Skeletal muscle cell (primary cell): Measurements from ENCODE around the gene KIF21A.
A peak's percentile ranks its signal among the peaks of the same experiment; 100 is the strongest.
"Not testable (repeated sequence)": the region's sequence is repeated elsewhere in the genome, so short reads cannot be mapped to it uniquely, and the experiment has no call there.

Source experiments
- DNase-seq: peaks from one replicate; pipeline ENCODE4 v3.0.0-alpha.2; 2010; ENCODE audit warnings: low read depth
- H3K4me3 ChIP-seq: 2 replicates; pipeline ENCODE4 v1.5.1; 2011; ENCODE audit warnings: low read depth, mild to moderate bottlenecking, control low read depth, low read length, moderate library complexity

Gene KIF21A, protein sequence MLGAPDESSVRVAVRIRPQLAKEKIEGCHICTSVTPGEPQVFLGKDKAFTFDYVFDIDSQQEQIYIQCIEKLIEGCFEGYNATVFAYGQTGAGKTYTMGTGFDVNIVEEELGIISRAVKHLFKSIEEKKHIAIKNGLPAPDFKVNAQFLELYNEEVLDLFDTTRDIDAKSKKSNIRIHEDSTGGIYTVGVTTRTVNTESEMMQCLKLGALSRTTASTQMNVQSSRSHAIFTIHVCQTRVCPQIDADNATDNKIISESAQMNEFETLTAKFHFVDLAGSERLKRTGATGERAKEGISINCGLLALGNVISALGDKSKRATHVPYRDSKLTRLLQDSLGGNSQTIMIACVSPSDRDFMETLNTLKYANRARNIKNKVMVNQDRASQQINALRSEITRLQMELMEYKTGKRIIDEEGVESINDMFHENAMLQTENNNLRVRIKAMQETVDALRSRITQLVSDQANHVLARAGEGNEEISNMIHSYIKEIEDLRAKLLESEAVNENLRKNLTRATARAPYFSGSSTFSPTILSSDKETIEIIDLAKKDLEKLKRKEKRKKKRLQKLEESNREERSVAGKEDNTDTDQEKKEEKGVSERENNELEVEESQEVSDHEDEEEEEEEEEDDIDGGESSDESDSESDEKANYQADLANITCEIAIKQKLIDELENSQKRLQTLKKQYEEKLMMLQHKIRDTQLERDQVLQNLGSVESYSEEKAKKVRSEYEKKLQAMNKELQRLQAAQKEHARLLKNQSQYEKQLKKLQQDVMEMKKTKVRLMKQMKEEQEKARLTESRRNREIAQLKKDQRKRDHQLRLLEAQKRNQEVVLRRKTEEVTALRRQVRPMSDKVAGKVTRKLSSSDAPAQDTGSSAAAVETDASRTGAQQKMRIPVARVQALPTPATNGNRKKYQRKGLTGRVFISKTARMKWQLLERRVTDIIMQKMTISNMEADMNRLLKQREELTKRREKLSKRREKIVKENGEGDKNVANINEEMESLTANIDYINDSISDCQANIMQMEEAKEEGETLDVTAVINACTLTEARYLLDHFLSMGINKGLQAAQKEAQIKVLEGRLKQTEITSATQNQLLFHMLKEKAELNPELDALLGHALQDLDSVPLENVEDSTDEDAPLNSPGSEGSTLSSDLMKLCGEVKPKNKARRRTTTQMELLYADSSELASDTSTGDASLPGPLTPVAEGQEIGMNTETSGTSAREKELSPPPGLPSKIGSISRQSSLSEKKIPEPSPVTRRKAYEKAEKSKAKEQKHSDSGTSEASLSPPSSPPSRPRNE (N-terminal part only)

DNA sequence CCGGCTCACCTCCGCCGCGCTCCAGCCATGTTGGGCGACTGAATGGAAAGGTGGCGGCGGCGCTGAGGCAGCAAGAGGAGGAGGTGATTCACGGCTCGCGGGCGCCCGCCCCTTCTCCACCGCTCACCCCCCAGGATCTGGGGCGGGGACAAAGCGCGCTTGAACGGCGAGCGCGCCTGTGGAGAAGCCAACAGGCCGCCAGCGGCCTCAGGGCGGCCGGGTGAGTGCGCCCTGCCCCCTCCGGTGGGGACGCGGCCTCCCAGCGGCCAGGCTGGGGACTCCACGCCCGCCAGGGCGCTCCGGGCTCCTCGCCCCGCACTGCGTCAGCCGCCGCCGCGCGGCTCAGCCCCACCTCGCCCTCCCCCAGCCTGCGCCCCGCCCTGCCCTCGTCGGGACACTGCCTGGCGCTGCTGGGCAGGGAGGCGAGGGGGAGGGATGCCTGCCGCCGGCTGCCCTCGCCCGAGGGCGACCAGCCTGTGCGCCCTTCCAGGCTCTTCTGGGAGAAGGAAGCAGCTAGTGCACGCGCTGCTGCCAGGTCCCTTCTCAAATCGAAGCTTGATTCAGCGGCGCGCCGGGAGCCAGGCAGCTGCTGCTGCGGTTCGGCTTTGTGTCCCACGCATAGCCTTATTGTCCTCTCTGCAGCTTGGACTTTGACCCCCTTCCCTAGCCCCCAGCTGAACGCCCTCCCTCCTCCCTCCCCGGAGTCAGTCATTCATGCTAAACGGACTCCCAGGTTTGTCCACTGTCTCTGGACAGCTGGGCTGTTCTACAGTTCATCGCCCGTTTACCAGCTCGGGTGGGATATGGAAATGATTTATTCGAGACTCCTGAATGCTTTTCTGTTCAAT lies at the start of gene KIF21A:
Gene KIF21A, minus strand, starts transcription at position 40 of the 848 bp plus-strand sequence. CDS start 150 bp downstream, outside the sequence.
- peak within 1 kb of the TSS; percentile 60 for H3K4me3 ChIP-seq
- DNase-seq, result peak; percentile 67

DNA sequence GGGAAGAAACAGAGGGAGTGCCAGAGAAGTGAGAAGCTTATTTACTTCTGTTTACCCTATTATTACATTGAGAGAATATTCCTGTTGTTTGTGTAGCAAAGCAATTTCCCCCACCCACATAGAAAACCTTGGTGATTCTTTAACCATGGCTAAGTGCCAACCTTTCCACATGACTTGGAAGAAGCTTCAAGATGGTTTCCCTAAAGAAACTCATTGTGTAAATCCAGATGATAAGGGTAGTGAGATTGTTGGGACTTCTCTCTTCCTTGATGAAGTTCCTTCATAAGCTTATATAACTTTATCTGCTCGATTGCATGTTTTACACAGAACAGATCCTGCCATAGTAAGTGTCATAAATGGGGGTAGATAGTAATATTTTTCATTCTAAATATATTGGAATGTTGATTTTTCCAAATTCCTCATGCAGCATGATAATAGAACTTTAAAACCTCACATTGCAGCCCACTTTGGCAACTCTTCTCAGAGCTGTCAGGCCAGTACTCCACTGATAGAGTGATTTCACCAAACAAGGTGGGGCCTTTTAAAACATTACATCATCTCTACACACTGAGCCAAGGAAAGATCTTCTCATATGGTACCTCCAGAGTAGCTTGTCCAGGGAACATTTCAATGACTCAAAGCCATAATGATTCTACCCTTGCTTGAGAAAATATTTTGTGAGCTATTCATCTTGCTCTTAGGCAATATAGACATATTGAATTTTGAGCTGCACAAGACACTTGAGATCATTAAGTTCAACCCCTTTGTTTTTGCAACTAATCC lies 47.8 kb upstream of the KIF21A start:
- peak; percentile 89 for DNase-seq

DNA sequence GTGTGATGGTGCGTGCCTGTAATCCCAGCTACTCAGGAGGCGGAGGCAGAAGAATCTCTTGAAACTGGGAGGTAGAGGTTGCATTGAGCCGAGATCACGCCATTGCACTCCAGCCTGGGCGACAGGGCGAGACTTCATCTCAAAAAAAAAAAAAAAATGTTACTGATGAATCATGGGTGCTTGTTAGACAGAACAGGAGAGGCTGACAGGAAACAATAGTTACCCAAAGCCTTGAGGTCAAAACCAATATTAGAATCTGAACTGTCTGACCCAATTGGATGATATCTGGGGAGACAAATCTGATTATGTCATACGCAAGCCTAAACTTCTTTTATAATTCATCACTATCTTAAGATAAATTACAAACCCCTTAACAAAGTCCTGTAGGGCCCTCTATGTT lies 40.7 kb upstream of the KIF21A start:
- H3K4me3 ChIP-seq, result no peak overlapping the region
- no peak for DNase-seq

More for the DNA sequence above, 47.8 kb upstream of the KIF21A start:
- H3K4me3 ChIP-seq, result no peak overlapping the region

DNA sequence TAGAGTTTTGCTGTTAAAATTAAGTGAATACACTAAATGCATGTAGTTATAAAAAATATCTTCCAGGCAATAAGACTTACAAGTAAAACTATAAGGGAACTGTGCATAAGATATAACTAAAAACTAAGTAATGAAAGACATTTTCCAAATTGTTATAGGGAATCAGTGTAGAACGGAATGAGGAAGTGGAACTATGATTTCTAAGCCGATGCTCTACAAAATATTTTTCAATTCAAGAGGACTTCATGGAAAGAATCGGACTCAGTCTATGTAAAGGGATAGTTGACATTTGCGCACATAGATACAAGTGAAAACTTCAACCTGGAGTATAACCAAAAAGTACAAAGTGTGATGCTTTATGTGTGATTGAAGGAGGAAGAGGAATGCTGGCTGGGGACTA lies 40.1 kb upstream of the KIF21A start:
- no peak overlapping the region for H3K4me3 ChIP-seq
- DNase-seq, result no peak

DNA sequence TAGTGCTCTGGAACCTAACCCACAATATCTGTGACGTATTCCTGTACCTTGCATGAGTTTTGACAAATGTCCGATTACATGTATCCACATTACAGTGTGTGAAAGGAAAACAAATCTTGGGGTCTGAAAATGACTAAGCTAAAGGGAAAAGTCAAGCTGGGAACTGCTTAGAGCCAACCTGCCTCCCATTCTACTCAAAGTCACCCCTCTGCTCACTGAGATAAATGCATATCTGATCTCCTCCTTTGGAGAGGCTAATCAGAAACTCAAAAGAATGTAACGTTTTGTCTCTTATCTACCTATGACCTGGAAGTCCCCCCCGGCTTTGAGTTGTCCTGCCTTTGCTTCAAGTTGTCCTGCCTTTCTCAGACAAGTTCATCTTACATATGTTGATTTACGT lies 34.0 kb upstream of the KIF21A start:
- no peak for DNase-seq
- no peak overlapping the region for H3K4me3 ChIP-seq

DNA sequence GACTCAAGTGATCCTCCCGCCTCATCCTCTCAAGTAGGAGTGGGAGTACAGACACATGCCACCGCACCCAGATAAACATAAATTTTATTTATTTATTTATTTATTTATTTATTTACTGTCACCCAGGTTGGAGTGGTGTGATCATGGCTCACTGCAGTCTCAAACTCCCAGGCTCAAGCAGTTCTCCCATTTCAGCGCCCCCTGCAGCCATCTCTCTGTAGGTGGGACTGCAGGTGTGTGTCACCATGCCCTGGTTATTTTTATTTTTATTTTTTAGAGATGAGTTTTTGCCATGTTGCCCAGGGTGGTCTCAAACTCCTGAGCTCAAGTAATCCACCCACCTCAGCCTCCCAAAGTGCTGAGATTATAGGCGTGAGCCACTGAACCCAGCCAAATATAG lies 33.2 kb upstream of the KIF21A start:
- no peak for DNase-seq
- no peak overlapping the region for H3K4me3 ChIP-seq

DNA sequence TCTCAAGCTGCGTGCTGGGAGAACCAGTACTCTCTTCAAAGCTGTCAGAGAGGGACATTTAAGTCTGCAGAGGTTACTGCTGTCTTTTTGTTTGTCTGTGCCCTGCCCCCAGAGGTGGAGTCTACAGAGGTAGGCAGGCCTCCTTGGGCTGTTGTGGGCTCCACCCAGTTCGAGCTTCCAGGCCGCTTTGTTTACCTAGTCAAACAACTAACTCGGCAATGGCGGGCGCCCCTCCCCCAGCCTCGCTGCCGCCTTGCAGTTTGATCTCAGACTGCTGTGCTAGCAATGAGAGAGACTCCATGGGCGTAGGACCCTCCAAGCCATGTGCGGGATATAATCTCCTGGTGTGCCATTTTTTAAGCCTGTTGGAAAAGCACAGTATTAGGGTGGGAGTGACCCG lies 32.2 kb upstream of the KIF21A start:
- DNase-seq, result not testable (repeated sequence)

DNA sequence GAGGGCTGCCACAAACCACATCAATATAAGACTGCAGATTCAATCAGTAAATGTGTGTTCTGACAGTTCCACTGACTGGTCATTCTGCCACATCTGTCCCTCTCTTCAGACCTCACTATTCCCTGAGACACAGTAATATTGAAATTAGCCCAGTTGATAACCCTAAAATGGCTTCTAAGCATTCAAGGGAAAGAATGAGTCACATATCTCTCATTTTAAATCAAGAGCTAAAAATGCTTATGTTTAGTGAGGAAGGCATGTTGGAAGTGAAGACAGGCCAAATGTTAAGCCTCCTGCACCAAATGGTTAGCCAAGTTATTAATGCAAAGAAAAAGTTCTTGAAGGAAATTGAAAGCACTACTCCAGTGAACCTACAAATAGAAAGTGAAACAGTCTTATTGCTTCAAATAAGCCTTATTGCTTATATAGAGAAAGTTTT lies 24.5 kb upstream of the KIF21A start:
- no peak overlapping the region for H3K4me3 ChIP-seq
- no peak for DNase-seq

More for the DNA sequence above, 32.2 kb upstream of the KIF21A start:
- not testable (repeated sequence) for H3K4me3 ChIP-seq

DNA sequence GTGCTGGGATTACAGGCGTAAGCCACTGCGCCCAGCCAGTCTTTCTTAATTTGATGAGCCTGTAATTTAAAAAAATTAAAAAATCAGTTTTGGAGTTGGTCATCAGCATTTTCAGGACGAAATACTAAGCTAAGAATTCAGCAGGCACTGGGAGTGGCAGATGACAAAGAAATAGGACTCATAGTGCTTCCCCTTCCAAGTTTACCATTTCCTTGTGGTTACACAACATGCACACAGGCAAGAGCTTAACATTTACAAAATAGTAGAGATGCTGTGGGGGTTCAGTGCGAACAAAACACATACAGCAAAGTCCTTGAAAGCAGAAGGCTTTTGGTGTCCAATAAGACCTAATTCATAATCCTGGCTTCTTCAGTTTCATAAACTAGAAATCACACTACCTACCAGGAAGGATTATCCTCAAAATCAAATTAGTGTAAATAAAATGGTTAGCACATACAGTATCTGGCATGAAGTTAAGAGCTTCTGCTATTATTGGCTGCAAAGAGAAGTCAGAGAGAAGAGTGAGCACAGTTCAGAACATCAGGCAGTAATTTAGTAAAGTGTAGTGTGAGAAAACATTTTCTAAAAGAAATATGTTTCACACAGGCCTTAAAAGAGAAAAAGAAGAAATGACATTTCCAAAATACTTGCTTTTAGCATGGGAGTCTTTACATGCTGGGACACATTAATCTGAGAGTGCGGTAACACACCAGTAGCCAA lies 22.2 kb upstream of the KIF21A start:
- DNase-seq, result no peak
- no peak overlapping the region for H3K4me3 ChIP-seq

DNA sequence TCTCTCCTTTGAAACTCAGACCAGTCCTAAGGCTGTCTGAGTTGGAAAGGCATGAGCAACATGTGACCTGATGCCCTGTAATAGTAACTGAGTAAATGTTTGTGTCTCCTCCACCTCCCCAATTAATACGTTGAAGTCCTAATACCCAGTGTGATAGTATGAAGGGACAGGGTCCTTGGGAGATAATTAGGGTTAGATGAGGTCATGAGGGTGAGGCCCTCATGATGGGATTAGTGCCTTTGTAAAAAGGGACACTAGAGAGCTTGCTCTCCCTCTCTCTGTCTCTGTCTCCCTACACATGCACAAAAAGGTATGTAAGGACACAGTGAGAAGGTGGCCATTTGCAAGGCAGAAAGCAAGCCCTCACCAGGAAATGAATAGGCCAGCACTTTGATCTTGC lies 18.1 kb upstream of the KIF21A start:
- H3K4me3 ChIP-seq, result no peak overlapping the region
- no peak for DNase-seq

DNA sequence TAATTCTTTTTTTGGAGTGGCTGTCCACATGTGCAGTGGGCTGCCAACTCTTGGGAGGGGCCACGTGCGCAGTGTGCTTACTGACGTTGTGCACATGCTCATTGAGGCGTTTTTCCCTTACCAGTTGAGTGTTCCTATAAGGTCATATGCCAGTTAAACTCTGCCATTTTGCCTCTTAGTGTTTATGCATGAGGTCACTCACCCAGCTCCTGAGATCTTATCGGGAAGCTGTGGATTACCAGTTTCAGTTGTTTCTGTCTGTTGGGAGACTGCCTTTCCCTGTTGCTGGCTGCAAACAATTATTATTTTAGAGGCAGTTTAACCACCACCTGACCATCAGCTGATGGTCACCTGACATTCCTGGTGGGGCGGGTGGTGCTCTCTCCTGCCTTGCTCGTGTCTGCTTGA lies 16.1 kb upstream of the KIF21A start:
- H3K4me3 ChIP-seq, result no peak overlapping the region
- no peak for DNase-seq

DNA sequence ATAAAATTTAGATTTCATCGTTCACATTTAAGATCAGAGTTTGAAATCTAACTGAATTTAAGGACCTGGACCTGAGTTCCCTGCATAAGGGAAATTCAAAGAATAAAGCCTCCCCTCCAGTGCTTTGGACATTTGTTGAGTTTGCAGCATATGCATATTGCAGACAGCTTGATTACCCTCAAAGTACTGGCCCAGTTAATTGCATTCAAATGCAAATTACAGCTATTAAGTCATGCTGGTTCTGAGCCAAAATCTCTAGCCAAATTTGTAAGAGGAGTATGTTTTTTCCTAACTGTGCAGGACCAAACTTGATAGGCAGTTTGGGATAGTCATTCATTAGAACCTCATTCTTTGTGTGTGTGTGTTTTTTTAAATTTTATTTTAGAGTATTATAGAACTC lies 9.1 kb upstream of the KIF21A start:
- DNase-seq, result no peak
- H3K4me3 ChIP-seq, result no peak overlapping the region

DNA sequence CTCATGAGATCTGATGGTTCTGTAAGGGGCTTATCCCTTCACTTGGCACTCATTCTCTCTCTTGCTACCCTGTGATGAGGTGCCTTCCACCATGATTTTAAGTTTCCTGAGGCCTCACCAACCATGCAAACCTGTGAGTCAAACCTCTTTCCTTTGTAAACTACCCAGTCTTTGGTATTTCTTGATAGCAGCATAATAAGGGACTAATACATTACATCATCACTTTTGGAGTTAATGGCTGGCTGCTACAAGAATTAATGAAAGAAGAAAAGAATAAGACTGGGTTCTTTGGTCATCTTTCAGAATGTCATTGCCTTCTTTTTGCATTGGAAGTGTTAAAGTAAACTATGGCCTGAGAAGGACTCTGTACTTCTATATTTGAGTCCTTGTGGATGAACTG lies 5.1 kb upstream of the KIF21A start:
- H3K4me3 ChIP-seq, result no peak overlapping the region
- no peak for DNase-seq

DNA sequence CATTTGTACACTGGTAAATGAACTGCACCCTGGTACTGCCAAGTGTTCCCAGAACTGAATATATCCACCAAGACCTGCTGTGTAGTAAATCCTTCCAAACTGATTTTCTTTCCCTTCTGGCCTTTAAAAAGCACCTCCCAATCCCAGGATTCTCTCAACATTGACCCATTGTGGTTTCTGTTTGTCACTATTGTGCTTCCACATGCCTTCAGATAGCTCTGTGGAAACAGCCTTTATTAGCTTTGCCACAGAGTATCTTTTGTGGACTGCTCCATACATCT lies 949 bp upstream of the KIF21A start:
- DNase-seq, result no peak
- H3K4me3 ChIP-seq, result peak overlapping the region; percentile 60

DNA sequence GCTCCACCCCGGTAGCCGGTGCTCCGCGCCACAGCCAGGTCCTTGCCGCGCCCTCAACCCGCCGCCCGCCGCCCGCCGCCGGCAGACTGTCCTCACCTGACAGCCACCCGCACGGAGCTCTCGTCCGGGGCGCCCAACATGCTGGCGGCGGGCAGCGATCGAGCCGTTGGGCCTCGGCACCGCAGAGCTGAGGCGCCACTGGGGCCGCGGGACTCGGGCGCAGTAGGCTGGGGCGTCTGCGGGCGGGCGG lies 164 bp downstream of the KIF21A start:
- H3K4me3 ChIP-seq, result peak overlapping the region; percentile 60
- no peak for DNase-seq

DNA sequence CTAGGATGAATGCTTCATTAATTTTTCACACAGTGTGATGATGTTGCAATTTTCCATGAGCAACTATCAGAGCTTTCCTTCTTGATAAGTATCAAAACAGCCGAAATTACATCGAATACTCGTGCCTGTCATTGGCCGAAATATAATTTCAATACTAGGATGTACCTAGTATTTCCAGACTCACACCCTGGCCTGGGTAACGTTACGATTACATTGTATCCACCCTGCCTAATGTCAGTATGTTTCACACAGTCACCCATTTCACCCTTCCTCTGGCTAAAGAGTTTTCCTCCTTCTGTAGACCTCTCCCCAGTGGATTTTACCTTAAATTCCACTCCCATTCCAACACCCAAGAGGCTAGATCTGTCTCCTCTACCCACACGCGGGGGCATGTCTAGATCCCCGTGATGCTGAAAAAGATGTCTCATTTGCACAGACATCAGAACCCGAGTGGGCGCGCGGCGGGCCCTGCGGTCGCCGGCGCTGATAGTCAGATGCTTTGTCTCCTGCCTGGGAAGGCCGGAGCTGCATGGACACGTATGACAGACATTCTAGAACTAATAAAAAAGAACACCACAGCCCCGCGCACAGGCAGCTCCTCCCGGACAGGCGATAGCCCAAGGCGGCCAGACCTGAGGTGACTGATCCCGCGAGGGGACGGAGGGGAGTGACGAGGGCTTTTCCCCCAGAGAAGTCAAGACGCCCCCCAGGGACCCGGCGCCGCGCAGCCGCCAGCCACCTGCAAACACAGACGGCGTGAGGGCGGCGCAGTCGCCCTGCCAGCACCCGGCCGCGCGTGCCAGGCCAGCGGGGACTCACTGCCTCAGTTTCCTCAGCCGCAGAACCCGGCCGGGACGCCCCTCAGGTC lies 723 bp downstream of the KIF21A start:
- peak overlapping the region; percentile 60 for H3K4me3 ChIP-seq
- no peak for DNase-seq
